T-helper 22 cell (primary cell): ENCODE data around the gene CAPS2.
A peak's percentile ranks its signal among the peaks of the same experiment; 100 is the strongest.
"Not testable (repeated sequence)": the region's sequence is repeated elsewhere in the genome, so short reads cannot be mapped to it uniquely, and the experiment has no call there.

Source experiments
- DNase-seq: peaks from one replicate; pipeline ENCODE4 v3.0.0-alpha.2; 2020; ENCODE audit warnings: low read depth

Gene CAPS2

DNA sequence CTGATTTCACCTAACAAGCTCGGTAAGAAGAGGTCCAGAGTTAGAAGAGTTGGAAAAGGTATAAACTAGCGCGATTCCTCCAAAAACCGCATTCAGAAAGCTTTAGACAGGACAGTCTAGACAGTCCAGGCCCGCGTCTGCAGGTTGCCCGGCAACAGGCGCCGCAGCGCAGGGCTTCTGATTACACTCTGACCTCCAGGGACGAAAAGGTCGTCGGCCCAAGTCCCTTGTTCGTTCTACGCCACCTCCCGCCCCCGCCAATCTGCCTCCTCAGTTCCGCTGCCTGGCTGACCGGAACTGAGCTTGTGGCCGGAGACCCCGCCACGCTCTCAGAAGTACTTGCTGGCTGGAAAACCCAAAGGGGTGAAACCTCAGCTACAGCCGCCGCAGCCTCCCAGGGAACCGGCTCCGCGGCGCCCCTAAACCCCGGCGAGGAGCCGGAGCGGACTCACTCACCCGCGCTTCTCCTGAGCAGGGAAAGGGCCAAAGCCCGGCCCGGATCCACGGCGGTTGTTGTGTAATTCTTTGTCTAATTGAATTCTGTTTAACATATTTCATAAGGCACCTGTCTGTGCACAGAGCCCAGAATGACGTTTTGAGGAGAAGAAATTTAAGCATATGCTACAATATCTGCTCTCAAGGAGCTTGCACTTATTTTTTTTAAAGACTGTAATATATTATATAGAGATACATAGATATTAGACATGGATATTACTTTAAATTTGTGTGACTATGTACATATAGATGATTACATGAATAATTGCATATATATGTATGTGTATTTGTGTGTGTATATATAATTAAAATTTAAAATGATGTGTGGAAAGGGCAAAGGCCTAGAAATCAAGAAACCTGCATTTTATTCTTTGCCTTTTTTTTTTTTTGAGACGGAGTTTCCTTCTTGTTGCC, at the start of gene CAPS2:
Gene CAPS2, minus strand, starts transcription at position 407 of the 909 bp plus-strand sequence. CDS start 3,826 bp downstream, outside the sequence.
- DNase-seq = peak; percentile 40

DNA sequence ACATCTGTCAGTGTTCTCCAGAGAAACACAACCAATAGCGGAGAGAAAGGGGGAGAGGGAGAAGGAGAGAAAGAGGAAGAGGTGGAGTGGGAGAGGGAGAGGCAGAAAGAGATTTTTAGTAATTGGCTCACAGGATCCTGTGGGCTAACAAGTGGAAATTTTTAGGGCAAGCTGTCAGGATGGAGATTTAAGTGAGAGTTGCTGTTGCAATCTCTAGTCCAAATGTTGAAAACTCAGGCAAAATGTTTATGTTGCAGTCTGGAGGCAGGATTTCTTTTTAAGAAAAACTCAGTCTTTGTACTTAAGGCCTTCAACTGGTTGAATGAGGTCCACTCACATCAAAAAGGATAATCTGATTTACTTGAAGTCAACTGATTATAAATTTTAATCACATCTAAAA, 48.2 kb upstream of the CAPS2 start:
- DNase-seq = no peak

- DNase-seq = no peak
These were observed 44.8 kb upstream of the CAPS2 start for GRCh38 chr12:75374971-75375370.

GRCh38 chr12:75366629-75367028, 36.5 kb upstream of the CAPS2 start:
- DNase-seq = no peak

DNA sequence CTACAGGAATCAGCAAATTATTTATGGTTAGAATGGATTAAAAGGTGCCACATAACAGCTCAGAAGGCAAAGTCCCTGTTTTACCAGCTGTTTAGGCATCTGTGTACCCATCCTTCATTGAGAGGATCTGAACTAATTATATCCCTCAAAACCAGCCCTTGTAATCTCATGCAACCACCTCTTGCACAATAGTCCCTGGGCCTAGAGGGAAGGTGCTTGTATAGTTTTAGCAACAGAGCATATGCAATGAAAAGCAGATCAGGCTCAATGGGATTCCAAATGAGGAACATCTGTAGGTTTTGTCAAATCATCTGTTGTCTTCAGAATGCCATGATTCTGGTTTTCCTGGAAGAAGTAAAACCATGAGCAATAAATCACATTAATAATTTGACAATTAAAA, 34.8 kb upstream of the CAPS2 start:
- no peak for DNase-seq

GRCh38 chr12:75361408-75361807, 31.3 kb upstream of the CAPS2 start:
- DNase-seq = no peak

- DNase-seq = no peak
These were observed 30.8 kb upstream of the CAPS2 start for GRCh38 chr12:75360920-75361319.

GRCh38 chr12:75354011-75354410, 23.9 kb upstream of the CAPS2 start:
- DNase-seq = no peak

GRCh38 chr12:75350413-75350812, 20.3 kb upstream of the CAPS2 start:
- DNase-seq = no peak

- DNase-seq = no peak
These were observed 19.8 kb upstream of the CAPS2 start for GRCh38 chr12:75349946-75350345.

GRCh38 chr12:75346215-75346614, 16.1 kb upstream of the CAPS2 start:
- DNase-seq = not testable (repeated sequence)

DNA sequence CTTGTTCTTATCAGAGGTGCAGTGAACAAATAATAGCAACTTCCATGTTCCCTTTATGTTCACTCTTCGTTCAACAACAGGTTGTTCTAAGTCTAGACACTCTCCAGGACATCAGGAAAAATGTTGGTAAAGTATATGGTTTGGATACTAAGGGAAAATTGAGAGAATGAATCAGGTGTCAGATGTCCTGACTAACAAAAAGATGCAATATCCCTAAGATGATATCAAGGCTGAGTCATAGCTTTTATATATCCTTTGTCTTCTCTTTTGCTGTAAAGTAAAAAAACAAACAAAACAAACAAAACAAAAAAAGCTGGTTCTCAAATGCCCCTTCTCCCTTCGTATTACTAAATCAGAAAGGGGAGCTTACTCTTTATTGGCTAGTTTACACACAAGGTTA, 15.4 kb upstream of the CAPS2 start:
- no peak for DNase-seq

DNA sequence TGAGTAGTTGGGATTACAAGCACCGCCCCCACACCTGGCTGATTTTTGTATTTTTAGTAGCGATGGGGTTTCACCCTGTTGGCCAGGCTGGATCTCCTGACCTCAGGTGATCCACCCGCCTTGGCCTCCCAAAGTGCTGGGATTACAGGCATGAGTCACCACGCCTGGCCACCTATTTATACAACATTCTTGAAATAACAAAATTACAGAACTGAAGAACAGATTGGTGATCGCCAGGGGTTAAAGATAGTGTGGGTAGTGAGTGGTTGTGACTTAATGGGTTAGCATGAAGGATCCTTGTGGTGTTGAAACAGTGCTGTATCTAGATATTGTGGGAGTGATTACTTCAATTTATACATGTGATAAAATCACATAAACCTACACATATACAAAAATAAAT, 11.7 kb upstream of the CAPS2 start:
- no peak for DNase-seq

DNA sequence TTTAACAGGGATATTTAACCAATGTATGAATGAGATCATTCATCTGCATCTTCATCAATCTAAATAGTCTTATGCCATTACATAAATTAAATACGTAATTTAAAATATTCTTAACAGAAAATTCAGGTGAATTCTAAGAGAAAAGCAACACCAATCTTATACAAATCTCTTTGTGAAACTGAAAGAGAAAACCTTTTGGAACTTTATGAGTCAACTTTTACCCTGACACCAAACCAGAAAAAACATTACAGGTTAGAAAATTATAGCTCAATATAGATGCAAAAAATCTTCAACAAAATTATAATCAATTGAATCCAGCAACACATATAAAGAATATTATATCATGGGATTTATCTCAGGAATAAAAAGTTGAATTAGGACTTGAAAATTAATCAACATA, 7.8 kb upstream of the CAPS2 start:
- DNase-seq = no peak

GRCh38 chr12:75334384-75335030, 4.4 kb upstream of the CAPS2 start, which contains the start of gene GLIPR1L1:
Gene GLIPR1L1, plus strand, starts transcription at chr12:75334670. Its CDS starts 59 bp downstream, at chr12:75334729.
- DNase-seq = peak; percentile 57

GRCh38 chr12:75327642-75328041, 2.5 kb downstream of the CAPS2 start:
- no peak for DNase-seq

DNA sequence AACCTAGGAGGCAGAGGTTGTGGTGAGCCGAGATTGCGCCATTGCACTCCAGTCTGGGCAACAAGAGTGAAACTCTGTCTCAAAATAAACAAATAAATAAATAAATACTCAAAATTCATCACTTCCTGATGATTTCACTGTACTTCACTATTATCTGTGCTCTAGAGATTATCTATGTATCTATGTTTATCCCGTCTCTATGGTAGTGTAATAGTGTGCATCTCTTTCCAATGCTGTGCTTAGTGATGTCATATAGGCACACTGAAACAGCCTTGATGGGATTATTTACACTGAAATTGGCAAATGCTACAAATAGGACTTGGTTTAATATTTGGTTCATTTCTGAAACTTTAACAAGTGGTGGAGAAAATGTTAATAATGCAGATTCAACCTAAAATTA, 6.5 kb downstream of the CAPS2 start:
- DNase-seq = no peak

DNA sequence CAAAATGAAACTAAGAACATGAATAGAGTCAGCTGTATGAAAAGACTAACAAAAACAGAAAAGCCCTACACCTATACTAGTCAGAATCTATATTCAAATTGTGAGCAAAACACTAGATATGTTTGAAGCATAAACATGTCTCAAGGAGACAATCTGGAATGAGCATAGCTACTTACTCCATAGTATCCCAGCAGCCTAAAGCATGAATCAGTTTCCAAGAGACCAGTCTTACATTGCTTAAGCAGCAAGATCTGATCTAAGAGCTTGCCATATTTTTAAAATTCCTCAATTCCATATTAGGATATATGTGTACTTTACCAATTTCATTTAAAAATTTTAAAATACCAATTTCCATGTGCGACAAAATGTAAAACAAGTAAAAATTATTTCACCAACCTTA, 7.7 kb downstream of the CAPS2 start:
- no peak for DNase-seq

- no peak for DNase-seq
These were observed 12.3 kb downstream of the CAPS2 start for GRCh38 chr12:75317784-75318183.

GRCh38 chr12:75315518-75315917, 14.6 kb downstream of the CAPS2 start:
- DNase-seq = no peak

DNA sequence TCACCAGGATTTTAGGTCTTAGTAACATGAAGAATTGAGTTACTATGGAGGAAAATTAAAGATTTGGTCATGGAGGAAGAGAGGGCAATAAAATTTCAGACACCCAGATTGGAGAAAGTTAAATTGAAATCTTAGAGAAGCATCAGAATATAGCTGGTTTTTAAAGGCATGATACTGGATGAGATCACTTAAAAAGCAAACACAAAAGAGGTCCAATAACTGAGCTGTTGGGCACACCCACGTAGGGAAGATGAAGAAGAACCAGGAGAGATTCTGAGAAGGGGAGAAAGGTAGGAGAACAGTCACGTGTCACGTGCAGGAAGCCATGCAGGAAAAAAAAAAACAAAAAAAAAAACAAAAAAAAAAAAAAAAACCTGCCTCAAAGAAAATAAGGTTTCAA, 18.8 kb downstream of the CAPS2 start:
- DNase-seq = no peak

DNA sequence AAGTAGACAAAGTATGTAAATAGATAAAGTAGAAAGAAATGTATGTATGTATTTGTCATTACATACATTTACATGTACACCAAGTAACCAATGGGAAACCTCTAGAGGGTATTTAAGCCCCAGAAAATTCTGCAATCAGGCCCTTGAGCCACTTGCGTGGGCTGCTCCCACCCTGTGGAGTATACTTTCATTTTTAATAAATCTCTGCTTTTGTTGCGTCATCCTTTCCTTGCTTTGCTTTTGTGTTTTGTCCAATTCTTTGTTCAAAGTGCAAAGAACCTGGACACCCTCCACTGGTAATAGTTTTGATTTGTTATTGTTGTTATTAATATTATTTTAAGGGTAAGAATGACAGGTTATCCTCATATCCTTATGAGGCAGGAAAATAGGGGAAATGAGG, 21.8 kb downstream of the CAPS2 start:
- no peak for DNase-seq
